ENCODE measurements around the gene TSPO.

Gene TSPO

GRCh38 chr22:43198936-43199335 is 47.6 kb downstream of the TSPO start:
- Histone ChIP-seq H3K4me1 (no peaks in the 10 kb centered on the region), H3K9me3 (no peaks in the 10 kb centered on the region; the same call in 1 of the 2 replicates), H3K36me3 (no peaks in the 10 kb centered on the region), H3K27me3 (no peaks in the 10 kb centered on the region), H3K4me3 (ENCODE audit: low read depth, low read length) (no peak overlapping the region)
- no peak for DNase-seq
- no peak for TF ChIP-seq CTCF (IDR thresholded peaks at IDR 0.05; ENCODE audit: low read depth, low read length)

GRCh38 chr22:43199541-43199940 is 48.2 kb downstream of the TSPO start:
- H3K36me3 ChIP-seq = no peaks in the 10 kb centered on the region
- DNase-seq = no peak
- H3K27me3 ChIP-seq = no peaks in the 10 kb centered on the region
- no peaks in the 10 kb centered on the region; the same call in 1 of the 2 replicates for H3K9me3 ChIP-seq
- TF ChIP-seq CTCF (IDR thresholded peaks at IDR 0.05; ENCODE audit: low read depth, low read length) = no peak
- no peaks in the 10 kb centered on the region for H3K4me1 ChIP-seq
- H3K4me3 ChIP-seq (ENCODE audit: low read depth, low read length) = no peak overlapping the region

GRCh38 chr22:43200031-43200430 is 48.7 kb downstream of the TSPO start:
- no peak for DNase-seq
- Histone ChIP-seq H3K36me3 (no peaks in the 10 kb centered on the region), H3K4me1 (no peaks in the 10 kb centered on the region), H3K4me3 (ENCODE audit: low read depth, low read length) (no peak overlapping the region), H3K9me3 (no peaks in the 10 kb centered on the region; the same call in 1 of the 2 replicates), H3K27me3 (no peaks in the 10 kb centered on the region)
- TF ChIP-seq CTCF (IDR thresholded peaks at IDR 0.05; ENCODE audit: low read depth, low read length) = no peak

- Histone ChIP-seq H3K4me3 (ENCODE audit: low read depth, low read length) (no peak overlapping the region), H3K4me1 (no peaks in the 10 kb centered on the region), H3K36me3 (no peaks in the 10 kb centered on the region), H3K27me3 (no peaks in the 10 kb centered on the region), H3K9me3 (no peaks in the 10 kb centered on the region; the same call in 1 of the 2 replicates)
- no peak for DNase-seq
- TF ChIP-seq CTCF (IDR thresholded peaks at IDR 0.05; ENCODE audit: low read depth, low read length) = no peak
Observed at GRCh38 chr22:43200555-43200954, 49.2 kb downstream of the TSPO start.

GRCh38 chr22:43201486-43202219 is 50.3 kb downstream of the TSPO start:
- Histone ChIP-seq H3K4me1 (no peaks in the 10 kb centered on the region), H3K9me3 (no peaks in the 10 kb centered on the region), H3K36me3 (no peaks in the 10 kb centered on the region), H3K27me3 (no peaks in the 10 kb centered on the region), H3K4me3 (ENCODE audit: low read depth, low read length) (no peak overlapping the region)
- DNase-seq = no peak
- TF ChIP-seq CTCF (IDR thresholded peaks at IDR 0.05; ENCODE audit: low read depth, low read length) = no peak

- Histone ChIP-seq H3K4me1 (no peaks in the 10 kb centered on the region), H3K36me3 (no peaks in the 10 kb centered on the region), H3K4me3 (ENCODE audit: low read depth, low read length) (no peak overlapping the region), H3K9me3 (no peaks in the 10 kb centered on the region), H3K27me3 (no peaks in the 10 kb centered on the region)
- no peak for DNase-seq
- no peak for TF ChIP-seq CTCF (IDR thresholded peaks at IDR 0.05; ENCODE audit: low read depth, low read length)
Observed at GRCh38 chr22:43202326-43202725, 51.0 kb downstream of the TSPO start.
